K562 (cell line): ENCODE data around the gene TBRG4. TPM values are rescaled to one million over a fixed set of nuclear protein-coding genes. Genes with fewer than 3 reads are reported as not detected.
"Not testable (repeated sequence)": the region's sequence is repeated elsewhere in the genome, so short reads cannot be mapped to it uniquely, and the experiment has no call there.

ENCODE experiments used
- ATAC-seq: fragments of 200-7000 bp; cut with Tn5 transposase; 3 replicates; pipeline ENCODE4 v1.9.1; 2020; ENCODE audit warnings: moderate library complexity
- BruUV-seq: library from RNA; stranded (reverse); fragments of 400-500 nt; replicated peaks from 2 replicates; lab custom pipeline; 2021; lab: Mats Ljungman, UMichigan
- CTCF ChIA-PET: fragments of 300-600 bp; formaldehyde crosslinking; extraction: SDS; loops from one replicate; lab custom pipeline; 2021; ENCODE audit warnings: low intra/inter-chr PET ratio; lab: Yijun Ruan, JAX
- POLR2A ChIA-PET: fragments of 300-600, 350-650 bp; sonication (Branson Sonifier 250); formaldehyde crosslinking; extraction: SDS; loops from one replicate; lab custom pipeline; 2021; ENCODE audit warnings: antibody characterized with exemption, inconsistent platforms; lab: Yijun Ruan, JAX
- DNase-seq, 4 experiments: peaks; one replicate each; pipeline versions ENCODE4 v3.0.0 to v3.0.0-alpha.2; 2011 to 2018; ENCODE audit warnings: low spot score in 3 of 4, mixed read lengths in 3 of 4; ENCODE audit errors: extremely low read depth in 1 of 4
- FAIRE-seq: peaks from 2 replicates; lab custom pipeline; 2011; peaks lifted over from hg19 to GRCh38; lab: Jason Lieb, UNC
- H2AFZ ChIP-seq: 2 replicates; pipeline ENCODE4 v1.6.0; 2011; ENCODE audit warnings: low read depth, low read length, control low read depth, inconsistent platforms
- H3K27ac ChIP-seq: fragments of 200-600 bp; 3 replicates; pipeline ENCODE4 v1.8.0; 2011; ENCODE audit warnings: low read depth, mild to moderate bottlenecking, control low read depth, inconsistent platforms, low read length, moderate library complexity, mixed read lengths; ENCODE audit errors: extremely low read depth
- H3K27me3 ChIP-seq, 2 experiments: fragments of 300-600 bp in 1 of 2; 2 replicates in 1 of 2; 3 replicates in 1 of 2; pipeline versions ENCODE4 v1.6.0 to v1.8.0; 2011; ENCODE audit warnings: inconsistent platforms in 2 of 2, low read length in 2 of 2, mild to moderate bottlenecking in 1 of 2, mixed read lengths in 1 of 2, moderate library complexity in 1 of 2; ENCODE audit not compliant: control insufficient read depth in 2 of 2, insufficient read depth in 2 of 2
- H3K36me3 ChIP-seq: fragments of 300-600 bp; 3 replicates; pipeline ENCODE4 v1.8.0; 2011; ENCODE audit warnings: mild to moderate bottlenecking, low read length, inconsistent platforms; ENCODE audit not compliant: control insufficient read depth, insufficient read depth
- H3K4me1 ChIP-seq, 2 experiments: fragments of 200-600 bp in 1 of 2; replicated peaks in 1 of 2; 2 replicates in 1 of 2; 3 replicates in 1 of 2; pipeline versions ENCODE4 v1.5.1 to v1.8.0; 2011; ENCODE audit warnings: inconsistent platforms in 2 of 2, low read length in 2 of 2, mild to moderate bottlenecking in 1 of 2, mixed read lengths in 1 of 2, moderate library complexity in 1 of 2; ENCODE audit not compliant: control insufficient read depth in 2 of 2, insufficient read depth in 2 of 2
- H3K4me2 ChIP-seq: 2 replicates; pipeline ENCODE4 v1.6.1; 2011; ENCODE audit warnings: low read length, control low read depth, inconsistent platforms, mixed read lengths; ENCODE audit not compliant: insufficient read depth
- H3K4me3 ChIP-seq: fragments of 200-600 bp; sonication (generic), shearing (Covaris generic); 2 replicates; pipeline ENCODE4 v1.5.1; 2016; ENCODE audit warnings: control low read depth, inconsistent platforms
- H3K79me2 ChIP-seq: fragments of 200-600 bp; 3 replicates; pipeline ENCODE4 v1.8.0; 2011; ENCODE audit warnings: low read length, inconsistent platforms; ENCODE audit not compliant: control insufficient read depth, insufficient read depth
- H3K9ac ChIP-seq, 2 experiments: 2 replicates each; pipeline versions ENCODE4 v1.6.0 to v1.6.1; 2011; ENCODE audit warnings: low read depth in 2 of 2, low read length in 2 of 2, control low read depth in 1 of 2, inconsistent platforms in 1 of 2, mild to moderate bottlenecking in 1 of 2, mixed read lengths in 1 of 2; ENCODE audit not compliant: insufficient read depth in 1 of 2
- H3K9me1 ChIP-seq: one replicate; pipeline ENCODE4 v1.6.0; 2011; ENCODE audit warnings: inconsistent platforms, mild to moderate bottlenecking, low read length, moderate library complexity; ENCODE audit not compliant: control insufficient read depth, insufficient read depth
- H3K9me3 ChIP-seq: replicated peaks from 2 replicates; pipeline ENCODE4 v1.5.1; 2011; ENCODE audit warnings: low read depth, low read length, inconsistent platforms; ENCODE audit not compliant: control insufficient read depth, insufficient read depth
- H4K20me1 ChIP-seq: replicated peaks from 2 replicates; pipeline ENCODE4 v1.6.1; 2011; ENCODE audit warnings: low read length, inconsistent platforms, mixed read lengths; ENCODE audit not compliant: control insufficient read depth, insufficient read depth
- FOXM1 ChIP-seq, 2 experiments: fragments of 450-650 bp in 1 of 2; sonication (generic) in 1 of 2; formaldehyde crosslinking in 1 of 2; IDR thresholded peaks; 2 replicates each; pipeline versions ENCODE4 v1.6.1 to v1.9.0; 2017 to 2022; ENCODE audit warnings: low read depth in 2 of 2, mild to moderate bottlenecking in 2 of 2, missing genetic modification reagents in 1 of 2, moderate library complexity in 1 of 2
- WGBS: fragments of 100-300 bp; shearing (Covaris generic); methylation state at CpG from one replicate; pipeline ENCODE4 v1.1.6; 2016; ENCODE audit warnings: low coverage, mixed read lengths; ENCODE audit not compliant: insufficient coverage; ENCODE audit errors: missing lambda C conversion rate; 5-methylcytosine and 5-hydroxymethylcytosine counted together
- in situ Hi-C: fragments of 300-500 bp; cut with MboI; formaldehyde crosslinking; loops from 4 replicates; pipeline ENCODE4 v1.15.0; 2018; ENCODE audit warnings: inconsistent platforms, mixed read lengths
- intact Hi-C: fragments of 100-400 bp; cut with micrococcal nuclease; formaldehyde crosslinking; loops from 2 replicates; pipeline ENCODE4 v1.14.2; 2022
- polyA plus RNA-seq, 8 experiments: library from polyadenylated mRNA; depleted of rRNA in 4 of 8; stranded (reverse) in 5 of 8; unstranded in 3 of 8; fragments of >200 nt; fragmentation: Nextera tagmentation in 2 of 8; fragmentation: Illumina TruSeq in 1 of 8; extraction: Ambion mirVana in 2 of 8; extraction: Trizol in 1 of 8; gene quantifications; 2 replicates each; pipeline versions ENCODE4 v1.2.1 to v1.2.3, GENCODE V29; 2011 to 2014; ENCODE audit warnings: inconsistent platforms in 1 of 8, missing spikeins in 1 of 8
- total RNA-seq, 7 experiments: library from RNA; depleted of rRNA in 6 of 7; stranded (reverse); fragments of >200 nt in 6 of 7; fragmentation: Illumina TruSeq in 2 of 7; extraction: Trizol in 2 of 7; gene quantifications; 2 replicates each; pipeline versions ENCODE4 v1.2.1 to v1.2.3, GENCODE V29; 2011 to 2021; ENCODE audit warnings: low replicate concordance in 1 of 7

TBRG4 gene
- total and polyA plus RNA-seq, 9 of the 15 experiments (the other 6 are each of a cell fraction or from before 2014, with no cell fraction given), result 11.2 to 322 (median 216) TPM

GRCh38 chr7:45155357-45155900 lies 43.9 kb upstream of the TBRG4 start (continued):
- TF ChIP-seq FOXM1 (IDR thresholded peaks at IDR 0.05; ENCODE audit: low read depth) (no peak), FOXM1 (CRISPR knock-in tag; IDR thresholded peaks at IDR 0.05; ENCODE audit: low read depth) (no peak)

- BruUV-seq, H3K9me1 ChIP-seq, FAIRE-seq, H3K9me3 ChIP-seq, H4K20me1 ChIP-seq, H3K27ac ChIP-seq, POLR2A ChIA-PET, H3K9ac ChIP-seq, ATAC-seq, H2AFZ ChIP-seq, H3K4me3 ChIP-seq, H3K36me3 ChIP-seq, H3K79me2 ChIP-seq, DNase-seq, H3K4me2 ChIP-seq: not testable (repeated sequence)
- WGBS, result 46% methylated on average over 8 of the region's 8 CpGs
- intact Hi-C loops, result loop anchor here (1.0 to 5.0 kb wide), 3 partner anchors 24 to 698 kb away; no protein-coding TSS in a partner anchor
- Histone ChIP-seq H3K27me3 (peaks cover 20 to 31% of the 10 kb centered on the region in 2 experiments; a peak in 4 of 5 replicates), H3K4me1 (peaks cover 4 to 11% of the 10 kb centered on the region in 2 experiments; a peak in 2 of 5 replicates)
- CTCF ChIA-PET, result interaction anchor here (0.8 to 3.7 kb wide), 3 partner anchors 63 to 700 kb away, joined by 3 to 56 read pairs (median 8); no protein-coding TSS in a partner anchor
- in situ Hi-C loops, result loop anchor here (5.0 to 25.0 kb wide), 2 partner anchors 108 to 708 kb away; partner anchors contain the start of gene CCDC201
Observed at GRCh38 chr7:45153861-45154260, 42.4 kb upstream of the TBRG4 start.
